ENCODE measurements around the gene ADCY7.
A peak's percentile ranks its signal among the peaks of the same experiment; 100 is the strongest.

Gene ADCY7

DNA sequence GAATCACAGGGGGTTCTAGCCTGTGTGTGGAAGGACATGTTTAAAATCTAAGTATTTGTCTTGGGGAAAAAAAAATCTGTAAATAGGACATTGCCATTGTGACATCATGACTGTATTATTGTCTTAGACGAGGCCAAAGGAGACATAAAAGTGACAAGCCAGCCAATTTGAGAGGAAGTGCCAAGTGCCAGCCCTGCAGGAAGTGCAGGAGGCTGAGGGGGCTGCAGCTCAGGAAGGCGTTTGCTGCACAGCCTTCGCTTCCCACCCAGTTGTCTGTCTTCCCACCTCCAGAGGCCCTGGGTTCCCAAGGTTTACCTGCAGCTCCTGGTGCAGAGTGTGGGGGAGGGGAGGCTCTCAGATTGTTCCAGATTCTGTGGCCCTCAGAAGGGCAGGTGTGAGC, 1.3 kb downstream of the ADCY7 start:
- ATAC-seq (no peak), DNase-seq (no peak)

DNA sequence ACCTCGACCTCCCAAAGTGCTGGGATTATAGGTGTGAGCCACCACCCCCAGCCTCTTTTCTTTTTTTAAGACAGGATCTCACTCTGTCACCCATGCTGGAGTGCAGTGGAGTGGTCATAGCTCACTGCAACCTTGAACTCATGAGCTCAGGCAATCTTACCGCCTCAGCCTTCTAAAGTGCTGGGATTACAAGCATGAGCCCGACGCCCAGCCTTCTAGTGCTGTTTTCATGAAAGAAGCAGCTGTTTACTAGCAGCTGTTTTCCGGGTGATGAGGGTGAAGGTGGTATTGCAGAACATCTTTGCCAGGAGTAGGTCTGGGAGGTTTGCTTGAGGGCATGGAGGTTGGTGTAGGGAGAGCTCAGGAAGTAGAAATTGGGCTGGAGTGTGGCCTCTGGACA, 2.0 kb downstream of the ADCY7 start:
- ATAC-seq (no peak), DNase-seq (no peak)

DNA sequence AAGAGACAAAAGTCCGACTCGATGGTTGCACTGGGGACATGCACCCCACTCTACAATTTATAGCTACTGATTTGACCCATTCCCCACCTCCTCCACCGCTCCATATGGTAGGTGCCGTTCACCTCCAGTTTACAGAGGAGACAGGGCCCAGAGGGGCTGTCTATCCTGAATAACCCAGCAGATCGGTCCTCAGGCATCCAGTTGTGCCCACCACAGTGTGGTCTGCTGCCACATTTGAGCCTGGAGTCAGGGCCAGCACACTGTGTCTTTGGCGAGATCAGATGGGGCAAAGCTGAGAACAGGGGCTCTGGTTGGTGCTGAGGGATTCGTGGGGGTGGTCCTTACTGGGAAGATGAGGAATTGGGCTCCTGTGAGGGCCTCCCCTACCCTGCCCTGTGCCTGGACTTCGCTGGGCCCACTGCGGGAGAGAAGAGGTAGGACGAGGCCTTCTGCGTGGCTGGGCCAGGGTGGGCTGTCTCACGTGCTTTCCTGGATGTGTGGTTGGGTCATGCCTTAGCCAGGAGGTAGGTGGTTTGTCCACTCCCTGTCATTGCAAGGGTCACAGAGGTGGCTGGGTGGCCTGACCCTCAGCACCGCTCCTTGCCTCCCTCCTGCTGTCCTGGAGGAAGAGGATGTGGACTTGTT, 2.8 kb downstream of the ADCY7 start:
- no peak for ATAC-seq
- DNase-seq: no peak

DNA sequence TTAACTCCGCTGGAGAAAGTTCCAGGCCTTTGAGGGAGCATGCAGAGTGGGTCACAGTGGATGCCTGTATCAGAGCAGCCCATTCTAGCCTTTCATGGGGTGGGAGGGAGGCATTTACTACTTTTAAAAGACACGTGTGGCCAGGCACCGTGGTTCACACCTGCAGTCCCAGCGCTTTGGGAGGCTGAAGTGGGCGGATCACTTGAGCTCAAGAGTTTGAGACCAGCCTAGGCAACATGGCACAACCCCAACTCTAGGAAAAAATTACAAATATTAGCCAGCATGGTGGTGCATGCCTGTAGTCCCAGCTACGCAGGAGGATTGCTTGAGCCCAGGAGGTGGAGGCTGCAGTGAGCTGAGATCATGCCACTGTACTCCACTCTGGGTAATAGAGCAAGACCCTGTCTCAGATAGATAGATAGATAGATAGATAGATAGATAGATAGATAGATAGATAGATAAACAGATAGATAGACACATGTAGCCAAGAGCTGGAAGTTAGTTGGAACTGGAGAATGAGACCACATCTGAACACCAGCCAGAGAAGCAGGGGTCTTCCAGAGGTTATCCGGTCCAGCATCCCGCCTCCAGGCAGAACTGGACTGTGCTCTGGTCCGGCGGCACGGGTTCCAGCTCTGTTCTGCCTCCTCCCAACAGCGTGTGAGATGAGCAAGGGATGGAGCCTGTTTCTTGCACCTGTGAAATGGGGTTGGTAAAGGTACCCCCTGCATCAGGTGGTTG, 3.6 kb downstream of the ADCY7 start:
- ATAC-seq (no peak), DNase-seq (no peak)

DNA sequence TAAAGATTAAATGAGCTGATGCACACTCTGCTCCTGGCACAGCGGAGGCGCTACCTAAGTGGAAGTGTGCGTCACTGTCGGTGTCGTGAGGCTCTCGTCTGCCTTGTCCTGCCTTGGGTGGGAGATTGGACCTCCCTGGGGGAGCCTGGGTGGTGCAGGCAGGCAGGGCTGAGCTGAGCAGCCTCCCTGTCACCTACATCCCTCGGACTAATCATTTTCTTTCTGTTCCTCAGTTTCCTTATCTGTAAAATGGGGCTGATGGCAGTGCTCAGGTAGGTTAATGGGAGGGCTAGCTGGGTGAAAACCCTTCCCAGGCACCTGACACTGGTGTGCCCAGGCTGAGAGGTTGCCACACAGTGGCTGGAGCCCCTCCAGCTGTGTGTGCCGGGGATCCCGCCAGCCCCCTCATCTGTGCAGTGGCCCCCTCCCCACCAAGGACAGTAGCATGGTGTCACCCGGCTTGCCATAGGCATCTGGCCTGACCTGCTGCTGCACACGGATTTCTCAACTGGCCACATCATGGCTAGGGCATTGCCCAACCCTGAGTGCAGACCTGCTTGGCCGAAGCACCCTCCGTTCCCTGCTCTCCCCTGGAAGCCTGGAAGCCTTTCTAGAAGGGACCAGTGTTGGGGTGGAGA, 4.3 kb downstream of the ADCY7 start:
- DNase-seq: no peak
- ATAC-seq: no peak

DNA sequence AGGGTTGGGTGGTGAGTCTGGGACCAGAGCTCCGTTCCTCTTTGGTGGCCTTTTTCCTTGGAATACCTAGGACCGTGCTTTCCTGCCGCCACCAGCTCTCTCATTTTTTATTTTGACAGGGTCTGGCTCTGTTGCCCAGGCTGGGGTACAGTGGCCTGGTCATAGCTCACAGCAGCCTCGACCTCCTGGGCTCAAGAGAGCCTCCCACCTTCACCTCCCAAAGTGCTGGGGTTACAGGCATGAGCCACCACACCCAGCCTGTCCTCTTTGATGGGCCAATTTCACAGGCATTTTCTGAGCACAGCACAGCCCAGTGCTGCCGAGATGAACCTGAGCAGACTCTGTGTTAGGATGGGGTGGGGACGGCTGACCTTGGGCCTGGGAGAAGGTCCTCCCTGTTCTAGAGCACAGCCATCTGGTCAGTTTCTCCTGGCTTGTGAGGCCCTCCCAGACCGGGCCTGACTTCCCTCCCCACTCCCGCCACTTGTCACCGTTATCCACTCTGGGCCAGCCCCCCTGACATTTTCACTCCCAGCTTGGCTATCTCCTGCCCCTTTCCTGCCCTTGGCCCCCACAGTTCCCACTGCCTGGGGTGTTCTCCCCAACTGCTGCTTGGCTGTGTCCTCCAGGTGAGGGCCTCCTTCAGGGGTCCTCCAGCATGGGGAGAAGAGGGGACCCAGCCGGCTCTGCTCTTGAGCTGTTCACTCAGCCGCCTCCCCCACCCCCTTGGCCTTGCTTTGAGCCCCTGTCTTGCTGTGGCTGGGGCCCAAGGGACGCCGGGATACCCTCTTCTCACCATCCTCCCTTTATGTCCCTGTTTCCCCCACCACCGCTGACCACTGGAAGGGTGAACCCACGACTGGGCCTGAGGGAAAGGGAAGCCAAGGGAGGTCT, 5.0 kb downstream of the ADCY7 start:
- DNase-seq: no peak

DNA sequence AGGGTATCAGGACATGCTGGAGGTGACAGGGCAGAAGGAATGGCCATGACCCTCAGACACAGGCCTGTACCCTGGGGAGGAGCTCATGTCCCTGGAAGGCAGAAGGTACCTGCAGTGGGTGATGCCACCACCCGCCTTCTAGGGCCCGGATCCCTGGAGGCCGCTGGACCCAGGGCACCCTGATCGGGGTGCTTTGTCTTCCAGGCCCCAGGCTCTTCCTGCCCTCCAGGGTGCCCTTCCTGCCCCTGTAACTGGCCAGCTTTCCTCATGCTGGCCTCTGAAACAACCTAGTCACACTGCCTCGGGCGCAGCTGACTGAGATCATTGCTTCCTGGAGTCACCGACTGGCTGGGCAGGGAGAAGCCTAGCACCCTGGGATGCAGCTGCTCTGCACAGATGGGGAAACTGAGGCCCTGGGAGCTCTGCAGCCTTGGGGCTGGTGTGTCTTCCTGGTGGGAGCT, 5.8 kb downstream of the ADCY7 start:
- no peak for ATAC-seq
- DNase-seq: no peak

More for the DNA sequence above, 5.0 kb downstream of the ADCY7 start:
- ATAC-seq: no peak

DNA sequence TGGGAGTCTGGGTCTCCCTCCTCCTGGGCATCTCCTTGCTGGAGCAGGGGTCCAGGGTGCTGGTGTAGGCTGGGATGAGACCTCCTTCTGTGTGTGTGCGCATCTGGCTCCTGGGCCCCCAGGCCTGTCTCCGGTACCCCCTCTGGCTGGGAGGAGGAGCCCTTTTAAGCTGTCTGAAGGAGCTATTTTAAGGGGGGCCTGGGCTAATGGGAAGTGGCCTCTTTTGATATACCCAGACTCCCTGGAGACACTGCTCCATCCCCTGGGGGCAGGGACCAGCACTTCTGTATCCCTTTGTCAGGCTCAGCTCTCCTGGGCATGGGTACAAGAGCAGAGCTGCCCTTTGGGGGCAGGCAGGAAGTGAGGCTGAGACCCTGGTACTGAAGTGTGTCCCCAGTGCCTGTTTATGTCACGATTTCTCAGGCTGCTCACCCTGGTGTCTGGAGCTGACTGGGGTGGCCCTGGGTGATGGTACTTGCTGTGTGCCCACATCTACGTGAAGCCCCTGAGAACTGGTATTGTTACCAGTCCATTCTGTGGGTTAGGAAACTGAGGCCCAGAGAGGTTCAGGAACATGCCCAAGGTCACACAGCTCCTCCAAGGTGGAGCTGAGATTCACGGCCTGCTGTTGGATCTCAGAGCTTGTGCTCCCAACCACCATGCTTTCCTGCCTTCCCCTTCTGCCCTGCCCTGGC, 6.5 kb downstream of the ADCY7 start:
- no peak for DNase-seq
- no peak for ATAC-seq

DNA sequence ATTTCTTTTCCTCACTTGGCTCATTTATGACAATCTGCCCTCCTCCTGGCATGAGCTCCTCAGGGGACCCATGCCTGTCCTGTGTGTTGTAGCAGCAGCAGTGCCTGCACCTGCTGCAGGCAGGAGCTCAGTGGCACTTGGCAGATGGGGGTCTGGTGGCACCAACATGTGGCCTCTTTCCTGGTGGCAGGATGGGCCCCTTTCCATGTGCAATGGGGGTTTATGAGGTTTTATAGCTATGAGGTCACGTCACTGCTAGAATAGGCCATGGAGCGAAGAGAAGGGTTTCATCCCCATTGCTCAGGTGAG, 7.0 kb downstream of the ADCY7 start:
- no peak for ATAC-seq
- DNase-seq: no peak

DNA sequence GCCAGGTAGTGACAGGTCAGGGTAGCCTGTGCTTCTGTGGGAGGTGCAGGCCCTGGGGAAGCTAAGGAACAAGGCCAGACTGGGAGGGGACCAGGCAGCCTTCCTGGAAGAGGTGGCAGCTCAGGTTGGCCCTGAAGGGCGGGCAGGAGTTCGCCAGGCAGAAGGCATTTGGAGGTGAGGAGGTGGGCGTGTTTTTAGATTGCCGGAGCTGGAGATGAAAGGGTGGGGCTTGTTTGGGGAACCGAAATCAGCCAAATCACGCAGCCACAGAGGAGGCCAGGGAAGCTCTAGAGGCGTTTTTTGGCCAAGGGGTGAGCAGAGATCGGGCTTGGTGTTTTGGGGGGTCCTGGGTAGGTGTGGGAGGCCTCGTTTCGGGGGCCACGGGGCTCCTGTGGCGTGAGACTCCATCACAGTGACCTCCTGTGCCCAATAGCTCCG, 7.6 kb downstream of the ADCY7 start:
- ATAC-seq (peak; percentile 12), DNase-seq (peak; percentile 62)

DNA sequence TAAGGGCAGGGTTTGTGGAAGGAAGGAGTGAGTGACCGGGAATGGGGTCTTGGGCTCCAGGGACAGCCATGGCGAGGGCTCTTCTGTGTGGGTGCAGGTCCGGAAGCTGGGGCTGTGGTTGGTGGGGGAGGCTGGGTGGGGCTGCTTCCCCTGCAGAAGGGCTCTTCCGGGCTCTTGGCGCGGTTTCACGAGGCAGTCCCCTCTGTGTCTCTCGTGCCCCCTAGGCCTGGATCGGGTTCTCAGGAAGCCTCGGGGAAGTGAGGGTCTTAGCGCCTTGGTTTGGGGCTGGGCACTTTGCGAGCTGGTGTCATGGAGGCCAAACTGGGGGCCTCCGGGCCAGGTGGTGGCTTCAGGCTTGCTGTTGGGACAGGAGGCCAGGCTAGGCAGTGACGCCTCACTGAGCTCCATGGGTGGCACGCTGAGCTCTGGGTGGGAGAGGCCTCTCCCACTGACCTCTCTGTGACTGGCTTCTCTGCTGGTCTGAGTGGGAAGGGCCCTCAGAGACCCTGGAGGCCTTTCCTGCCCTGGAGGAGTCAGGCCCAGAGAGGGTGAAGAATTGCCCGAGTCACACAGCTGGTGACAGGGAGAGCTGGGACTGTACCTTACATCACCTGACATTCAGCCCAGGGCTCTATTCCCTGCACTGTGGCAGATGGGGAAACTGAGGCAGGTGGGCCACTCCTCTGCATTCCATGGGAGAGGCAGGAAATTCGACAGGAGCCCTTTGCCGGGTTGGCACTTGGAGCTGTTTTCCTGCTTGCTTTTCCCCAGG, 8.2 kb downstream of the ADCY7 start:
- DNase-seq: peak; percentile 61
- peak; percentile 15 for ATAC-seq

DNA sequence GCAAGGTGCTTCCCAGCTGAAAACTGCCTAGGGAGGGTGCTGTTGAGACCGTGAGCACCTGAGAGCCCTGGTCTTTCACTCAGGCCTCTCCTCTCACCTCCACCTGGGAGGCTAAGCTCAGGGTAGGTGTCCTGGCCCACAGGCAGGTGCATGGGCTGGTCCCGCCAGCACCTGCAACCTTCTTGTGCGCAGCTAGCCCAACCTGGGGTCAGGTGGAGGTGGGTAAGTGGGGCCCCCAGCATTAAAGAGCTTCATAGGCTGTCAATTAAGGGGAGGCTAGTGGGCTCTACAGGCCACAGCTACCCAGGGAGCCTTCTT, 8.7 kb downstream of the ADCY7 start:
- no peak for DNase-seq
- no peak for ATAC-seq

DNA sequence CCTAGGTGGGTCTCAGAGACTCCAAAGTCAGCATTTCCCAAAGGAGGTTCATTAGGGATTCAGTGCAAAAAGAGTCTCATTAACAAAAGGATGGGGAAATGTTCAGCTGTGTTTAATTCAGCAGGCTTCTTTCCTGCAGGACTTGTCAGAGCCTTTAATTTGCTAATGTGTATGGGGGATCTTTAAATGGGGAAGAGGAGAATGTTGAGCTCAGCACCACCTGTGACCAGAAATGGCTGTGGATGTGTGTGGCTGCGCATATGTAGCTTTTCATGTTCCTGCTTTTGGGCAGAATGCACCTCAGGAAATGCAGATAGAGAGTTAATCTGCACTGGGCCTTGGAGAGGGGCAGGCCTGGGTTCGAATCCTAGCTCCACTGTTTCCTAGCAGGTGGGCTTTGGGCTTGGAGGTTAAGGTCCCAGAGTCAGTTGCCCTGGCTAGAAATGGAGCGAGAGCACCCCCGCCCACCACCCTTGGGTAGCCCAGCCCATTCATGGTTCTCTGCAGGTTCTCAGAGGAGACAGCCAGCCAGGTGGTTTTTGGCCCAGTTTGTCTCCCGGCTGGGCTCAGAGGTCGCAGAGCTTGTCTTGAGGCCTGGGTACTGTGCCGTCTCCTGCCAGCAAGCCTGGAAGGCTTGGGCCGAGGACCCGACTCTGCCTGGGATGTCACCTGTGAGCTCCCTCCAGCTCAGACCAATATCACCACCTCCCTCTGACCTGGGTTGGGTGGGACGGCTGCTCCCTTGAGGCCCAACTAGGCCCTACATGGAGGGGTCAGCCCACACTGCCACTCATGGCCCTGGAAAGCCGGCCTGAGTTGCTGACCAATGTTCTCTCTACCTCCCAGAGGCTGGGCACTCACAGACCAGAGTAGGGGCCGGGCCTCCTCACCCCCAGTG, 9.3 kb downstream of the ADCY7 start:
- ATAC-seq: no peak
- no peak for DNase-seq

DNA sequence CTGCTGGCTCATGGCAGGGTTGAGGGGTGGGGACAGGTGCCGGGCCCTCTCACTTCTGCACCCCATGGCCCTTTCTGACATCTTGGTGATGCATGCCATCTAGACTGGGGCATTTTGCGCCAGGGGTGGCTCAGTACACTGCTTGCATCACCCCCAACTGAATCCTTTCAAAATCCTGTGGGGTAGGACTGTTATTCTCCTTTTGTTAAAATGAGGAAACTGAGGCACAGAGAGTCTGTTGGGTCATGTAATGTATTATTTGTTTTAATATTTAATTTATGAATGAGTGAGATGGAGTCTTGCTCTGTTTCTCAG, 9.9 kb downstream of the ADCY7 start:
- ATAC-seq (no peak), DNase-seq (no peak)

DNA sequence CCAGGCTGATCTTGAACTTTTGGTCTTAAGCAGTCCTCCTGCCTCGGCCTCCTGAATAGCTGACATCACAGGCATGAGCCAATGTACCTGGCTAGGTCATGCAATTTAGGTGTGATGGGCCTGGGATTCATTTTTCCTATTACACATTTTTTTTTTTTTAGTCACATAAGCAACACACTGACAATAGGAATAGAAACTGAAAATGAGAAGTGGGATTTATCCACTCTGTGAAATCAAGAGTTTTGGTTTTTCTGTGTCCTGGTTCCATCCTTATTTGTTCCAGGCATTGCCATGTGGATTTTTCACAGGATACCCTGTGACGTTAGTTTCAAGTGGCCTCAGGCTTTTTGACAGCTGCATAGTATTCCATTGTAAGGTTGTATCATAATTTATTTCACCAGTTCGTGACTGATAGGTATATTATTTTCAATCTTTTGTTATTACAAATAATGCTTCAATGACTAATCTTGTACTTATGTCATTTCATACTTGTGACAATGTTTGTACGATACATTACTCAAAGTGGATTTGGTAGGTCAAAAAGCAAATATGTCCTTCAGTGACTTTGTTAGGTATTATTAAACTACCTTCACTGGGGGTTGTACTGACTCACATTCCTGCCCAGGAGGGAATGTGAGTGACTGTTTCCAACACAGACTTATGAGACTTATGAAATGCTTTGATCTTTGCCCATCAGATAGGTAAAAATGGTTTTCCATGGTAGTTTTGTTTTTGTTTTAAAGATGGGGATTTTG, 10.6 kb downstream of the ADCY7 start:
- DNase-seq (no peak), ATAC-seq (peak; percentile 61)

DNA sequence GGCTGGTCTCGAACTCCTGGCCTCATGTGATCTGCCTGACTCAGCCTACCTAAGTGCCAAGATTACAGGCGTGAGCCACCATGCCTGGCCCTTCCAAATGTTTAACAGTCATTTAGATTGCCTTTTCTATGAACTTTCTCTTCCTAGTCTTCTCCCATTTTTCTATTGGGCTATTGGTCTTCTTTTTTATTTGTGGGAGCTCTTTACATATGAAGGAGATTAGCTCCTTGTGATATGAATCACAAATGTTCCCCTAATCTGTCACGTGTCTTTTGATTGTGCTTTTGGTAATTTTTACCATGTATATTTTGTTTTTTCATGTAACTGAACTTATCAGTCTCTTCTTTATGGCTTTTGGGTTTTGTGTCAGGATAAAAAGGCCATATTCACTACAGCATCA, 11.9 kb downstream of the ADCY7 start:
- no peak for DNase-seq
- no peak for ATAC-seq

DNA sequence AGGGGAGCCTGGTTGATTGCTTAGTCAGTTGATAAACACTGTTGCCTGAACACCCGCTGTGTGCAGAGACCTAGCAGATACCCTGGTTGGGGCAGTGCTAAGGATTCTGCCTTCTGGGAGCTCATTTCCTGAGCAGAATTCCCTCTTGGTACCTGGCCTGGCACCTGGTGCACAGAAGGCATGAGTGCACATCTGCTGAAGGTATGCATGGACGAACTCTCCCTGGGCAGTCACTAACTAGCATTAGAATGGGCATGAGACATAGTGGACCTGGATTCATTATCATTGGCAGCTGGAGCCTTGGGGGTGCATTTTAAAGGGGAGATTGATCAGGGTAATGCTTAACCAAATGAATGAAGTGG, 13.1 kb downstream of the ADCY7 start:
- DNase-seq: no peak
- no peak for ATAC-seq

DNA sequence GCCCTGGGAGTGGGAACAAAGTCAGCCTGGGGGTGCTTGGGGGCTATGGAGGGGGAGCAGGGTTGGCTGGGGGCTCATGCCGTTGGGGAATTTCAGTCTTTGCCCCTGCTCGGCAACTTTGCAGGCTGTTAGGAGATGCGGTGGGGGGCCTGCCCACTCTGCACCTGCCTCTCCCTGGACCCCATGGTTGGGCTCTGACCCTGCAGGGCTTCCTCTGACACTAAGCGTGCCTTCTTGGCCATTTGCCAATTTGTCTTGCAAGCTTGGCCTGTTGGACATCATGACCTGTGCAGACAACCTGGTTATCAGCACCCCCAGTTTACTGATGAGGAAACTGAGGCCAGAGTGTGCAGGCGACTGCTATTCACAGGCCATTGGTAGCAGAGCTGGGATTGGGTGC, 14.6 kb downstream of the ADCY7 start:
- ATAC-seq: no peak
- no peak for DNase-seq

DNA sequence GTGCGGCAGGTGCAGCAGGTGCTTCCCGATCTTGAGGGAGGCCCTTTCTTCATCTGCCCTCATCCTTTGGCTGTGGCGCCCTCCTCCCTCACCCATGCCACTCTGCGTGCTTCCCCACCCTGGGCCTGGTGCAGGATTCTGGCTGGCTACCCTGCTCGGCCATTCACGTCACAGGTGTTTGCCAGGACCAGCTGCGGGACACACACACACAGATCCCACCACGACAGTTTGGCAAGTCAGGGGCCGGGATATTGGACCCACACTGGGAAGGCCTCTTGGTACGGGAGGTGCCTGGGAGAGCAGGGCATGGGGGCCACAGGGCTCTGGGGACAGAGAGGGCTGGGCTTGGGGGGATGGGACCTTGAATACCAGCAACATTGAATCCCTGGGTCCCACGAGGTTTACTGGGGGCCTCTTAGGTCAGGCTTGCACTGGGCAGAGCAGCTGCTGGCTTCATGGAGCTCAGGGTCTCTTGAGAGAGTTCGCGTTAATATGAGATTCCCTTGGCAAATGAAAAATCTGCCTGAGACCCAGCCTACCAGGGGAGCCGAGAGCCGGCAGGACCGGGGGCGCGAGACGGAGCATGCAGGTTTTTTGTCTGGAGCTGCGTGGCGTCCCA, 15.1 kb downstream of the ADCY7 start:
- no peak for ATAC-seq

More for the DNA sequence above, 15.1 kb downstream of the ADCY7 start:
- DNase-seq: no peak
